Measurements from ENCODE around the gene RPLP2. TPM values are rescaled to one million over a fixed set of nuclear protein-coding genes. Genes with fewer than 3 reads are reported as not detected.

Gene RPLP2
- total and polyA plus RNA-seq, 2 experiments from 2014 or later = 496 to 523 TPM

- Histone ChIP-seq H3K27me3 (peaks cover 18% of the 10 kb centered on the region), H3K36me3 (peaks cover 7% of the 10 kb centered on the region), H3K9me3 (ENCODE audit: low read depth) (no peaks in the 10 kb centered on the region), H3K4me3 (no peak overlapping the region), H3K4me1 (ENCODE audit: low read depth) (peaks cover 23% of the 10 kb centered on the region), H3K27ac (no peak overlapping the region)
- no peak for DNase-seq (ENCODE audit: low read depth in 1 of 2, low spot score in 1 of 2)
- TF ChIP-seq, protein P1, sequence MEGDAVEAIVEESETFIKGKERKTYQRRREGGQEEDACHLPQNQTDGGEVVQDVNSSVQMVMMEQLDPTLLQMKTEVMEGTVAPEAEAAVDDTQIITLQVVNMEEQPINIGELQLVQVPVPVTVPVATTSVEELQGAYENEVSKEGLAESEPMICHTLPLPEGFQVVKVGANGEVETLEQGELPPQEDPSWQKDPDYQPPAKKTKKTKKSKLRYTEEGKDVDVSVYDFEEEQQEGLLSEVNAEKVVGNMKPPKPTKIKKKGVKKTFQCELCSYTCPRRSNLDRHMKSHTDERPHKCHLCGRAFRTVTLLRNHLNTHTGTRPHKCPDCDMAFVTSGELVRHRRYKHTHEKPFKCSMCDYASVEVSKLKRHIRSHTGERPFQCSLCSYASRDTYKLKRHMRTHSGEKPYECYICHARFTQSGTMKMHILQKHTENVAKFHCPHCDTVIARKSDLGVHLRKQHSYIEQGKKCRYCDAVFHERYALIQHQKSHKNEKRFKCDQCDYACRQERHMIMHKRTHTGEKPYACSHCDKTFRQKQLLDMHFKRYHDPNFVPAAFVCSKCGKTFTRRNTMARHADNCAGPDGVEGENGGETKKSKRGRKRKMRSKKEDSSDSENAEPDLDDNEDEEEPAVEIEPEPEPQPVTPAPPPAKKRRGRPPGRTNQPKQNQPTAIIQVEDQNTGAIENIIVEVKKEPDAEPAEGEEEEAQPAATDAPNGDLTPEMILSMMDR (IDR thresholded peaks at IDR 0.05; ENCODE audit: low read depth, low read length) = no peak
Observed at GRCh38 chr11:825366-826226, 15.8 kb downstream of the RPLP2 start.

DNA sequence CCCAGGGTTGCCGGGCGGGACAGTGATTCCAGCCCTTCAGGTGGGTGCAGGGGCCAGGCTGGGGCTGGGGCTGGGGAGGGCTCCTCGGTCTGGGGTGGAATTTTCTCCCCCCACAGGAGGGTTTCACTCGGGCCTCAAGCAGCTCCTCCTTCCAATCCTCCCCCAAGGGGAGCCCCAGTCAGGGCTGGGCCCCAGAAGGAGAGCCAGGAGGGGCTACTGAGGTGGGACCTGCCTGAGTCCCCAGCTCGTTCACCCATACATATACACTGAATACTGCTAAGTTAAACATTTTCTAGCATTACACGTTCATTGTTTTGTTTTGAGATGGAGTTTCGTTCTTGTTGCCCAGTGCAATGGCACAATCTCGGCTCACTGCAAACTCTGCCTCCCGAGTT, 16.5 kb downstream of the RPLP2 start:
- Histone ChIP-seq H3K27me3 (peaks cover 24% of the 10 kb centered on the region), H3K4me3 (peak overlapping the region; percentile 27), H3K9me3 (ENCODE audit: low read depth) (no peaks in the 10 kb centered on the region), H3K4me1 (ENCODE audit: low read depth) (peaks cover 28% of the 10 kb centered on the region), H3K36me3 (peaks cover 7% of the 10 kb centered on the region), H3K27ac (no peak overlapping the region)
- TF ChIP-seq, protein P1 (IDR thresholded peaks at IDR 0.05; ENCODE audit: low read depth, low read length) = no peak
- DNase-seq (ENCODE audit: low read depth in 1 of 2, low spot score in 1 of 2) = no peak

DNA sequence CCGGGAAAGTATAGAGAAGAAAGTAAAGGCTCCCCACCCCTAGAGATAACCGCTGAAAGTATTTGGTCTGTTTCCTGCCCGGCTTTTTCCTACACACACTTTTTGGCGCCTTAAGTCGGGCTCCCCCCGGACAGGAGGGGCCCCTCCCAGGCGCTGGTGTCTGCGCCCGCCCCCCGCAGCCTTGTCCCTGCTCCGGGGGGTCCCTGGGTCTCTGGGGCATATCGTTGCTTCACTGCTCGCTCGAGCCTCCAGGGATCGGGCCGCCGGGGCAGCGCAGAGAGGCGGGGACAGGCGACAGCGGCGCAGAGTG, 17.0 kb downstream of the RPLP2 start:
- TF ChIP-seq, protein P1 (IDR thresholded peaks at IDR 0.05; ENCODE audit: low read depth, low read length) = no peak
- H3K9me3 ChIP-seq (ENCODE audit: low read depth) = no peaks in the 10 kb centered on the region
- H3K27ac ChIP-seq = peak overlapping the region; percentile 27
- H3K4me3 ChIP-seq = peak overlapping the region; percentile 27
- peaks cover 7% of the 10 kb centered on the region for H3K36me3 ChIP-seq
- DNase-seq (ENCODE audit: low read depth in 1 of 2, low spot score in 1 of 2) = no peak
- peaks cover 30% of the 10 kb centered on the region for H3K4me1 ChIP-seq (ENCODE audit: low read depth)
- peaks cover 29% of the 10 kb centered on the region for H3K27me3 ChIP-seq

DNA sequence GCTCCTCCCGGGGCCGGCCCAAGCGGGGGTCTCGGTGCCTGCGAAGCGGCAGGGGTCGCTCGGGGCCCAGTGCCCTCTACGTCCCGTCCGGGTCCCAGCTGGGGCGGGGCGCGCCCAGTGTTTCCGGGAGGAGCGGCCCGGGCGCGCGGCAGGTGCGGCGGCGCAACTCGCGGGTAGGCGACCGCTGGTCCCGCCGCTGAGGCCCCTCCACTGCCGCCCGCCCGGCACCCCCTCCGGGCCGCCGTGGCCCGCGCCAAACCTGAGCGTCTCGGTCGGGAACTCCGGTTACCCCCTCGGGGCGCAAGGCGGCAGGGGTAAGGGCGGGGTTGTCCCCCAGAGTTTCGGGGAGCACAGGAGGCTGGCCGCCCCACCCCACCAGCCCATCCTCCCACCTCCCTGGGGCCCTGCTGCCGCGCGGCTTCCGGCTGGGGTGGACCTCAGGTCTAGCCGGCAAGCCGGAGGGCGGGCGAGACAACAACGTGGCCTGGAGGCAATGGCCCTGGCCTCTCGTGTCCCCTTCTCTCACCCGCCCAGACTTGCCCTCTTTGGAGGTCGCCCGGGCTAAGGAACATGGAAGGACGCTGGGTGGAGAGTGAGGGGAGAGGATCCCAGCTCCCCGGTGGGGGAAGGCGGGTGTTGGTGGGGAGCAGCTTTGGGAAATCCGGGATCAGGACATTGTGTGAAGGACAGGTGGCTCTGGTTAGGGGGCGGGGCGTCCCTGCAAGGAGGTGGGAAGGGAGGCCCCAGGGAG, 17.6 kb downstream of the RPLP2 start:
- peak overlapping the region; percentile 27 for H3K27ac ChIP-seq

GRCh38 chr11:827897-828192, 18.1 kb downstream of the RPLP2 start, which contains the start of gene CRACR2B:
Gene CRACR2B (plus strand): TSS chr11:827919. CDS start chr11:828608, 689 bp downstream.
- Histone ChIP-seq H3K36me3 (peaks cover 7% of the 10 kb centered on the region), H3K4me3 (peak within 1 kb of the TSS; percentile 27), H3K9me3 (ENCODE audit: low read depth) (no peaks in the 10 kb centered on the region), H3K27ac (peak within 1 kb of the TSS; percentile 27), H3K4me1 (ENCODE audit: low read depth) (peaks cover 30% of the 10 kb centered on the region), H3K27me3 (peaks cover 29% of the 10 kb centered on the region)
- DNase-seq (ENCODE audit: low read depth in 1 of 2, low spot score in 1 of 2) = no peak
- TF ChIP-seq, protein P1 (IDR thresholded peaks at IDR 0.05; ENCODE audit: low read depth, low read length) = no peak

More for the DNA sequence above, 17.6 kb downstream of the RPLP2 start:
- Histone ChIP-seq H3K27me3 (peaks cover 29% of the 10 kb centered on the region), H3K36me3 (peaks cover 7% of the 10 kb centered on the region), H3K9me3 (ENCODE audit: low read depth) (no peaks in the 10 kb centered on the region), H3K4me3 (peak overlapping the region; percentile 27), H3K4me1 (ENCODE audit: low read depth) (peaks cover 30% of the 10 kb centered on the region)
- DNase-seq (ENCODE audit: low read depth in 1 of 2, low spot score in 1 of 2) = peak in 1 of 2 donors; percentile 67
- TF ChIP-seq, protein P1 (IDR thresholded peaks at IDR 0.05; ENCODE audit: low read depth, low read length) = no peak
